Measurements from ENCODE around the gene ACSBG1.
"Not testable (repeated sequence)": the region's sequence is repeated elsewhere in the genome, so short reads cannot be mapped to it uniquely, and the experiment has no call there.

DNA sequence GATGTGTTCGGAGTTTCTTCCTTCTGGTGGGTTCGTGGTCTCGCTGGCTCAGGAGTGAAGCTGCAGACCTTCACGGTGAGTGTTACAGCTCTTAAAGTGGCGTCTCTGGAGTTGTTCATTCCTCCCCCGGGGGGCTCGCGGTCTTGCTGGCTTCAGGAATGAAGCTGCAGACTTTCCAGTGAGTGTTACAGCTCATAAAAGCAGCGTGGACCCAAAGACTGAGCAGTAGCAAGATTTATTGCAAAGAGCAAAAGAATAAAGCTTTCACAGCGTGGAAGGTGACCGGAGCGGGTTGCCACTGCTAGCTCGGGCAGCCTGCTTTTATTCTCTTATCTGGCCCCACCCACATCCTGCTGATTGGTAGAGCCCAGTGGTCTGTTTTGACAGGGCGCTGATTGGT, 11.0 kb upstream of the ACSBG1 start:
- TF ChIP-seq, protein P1, sequence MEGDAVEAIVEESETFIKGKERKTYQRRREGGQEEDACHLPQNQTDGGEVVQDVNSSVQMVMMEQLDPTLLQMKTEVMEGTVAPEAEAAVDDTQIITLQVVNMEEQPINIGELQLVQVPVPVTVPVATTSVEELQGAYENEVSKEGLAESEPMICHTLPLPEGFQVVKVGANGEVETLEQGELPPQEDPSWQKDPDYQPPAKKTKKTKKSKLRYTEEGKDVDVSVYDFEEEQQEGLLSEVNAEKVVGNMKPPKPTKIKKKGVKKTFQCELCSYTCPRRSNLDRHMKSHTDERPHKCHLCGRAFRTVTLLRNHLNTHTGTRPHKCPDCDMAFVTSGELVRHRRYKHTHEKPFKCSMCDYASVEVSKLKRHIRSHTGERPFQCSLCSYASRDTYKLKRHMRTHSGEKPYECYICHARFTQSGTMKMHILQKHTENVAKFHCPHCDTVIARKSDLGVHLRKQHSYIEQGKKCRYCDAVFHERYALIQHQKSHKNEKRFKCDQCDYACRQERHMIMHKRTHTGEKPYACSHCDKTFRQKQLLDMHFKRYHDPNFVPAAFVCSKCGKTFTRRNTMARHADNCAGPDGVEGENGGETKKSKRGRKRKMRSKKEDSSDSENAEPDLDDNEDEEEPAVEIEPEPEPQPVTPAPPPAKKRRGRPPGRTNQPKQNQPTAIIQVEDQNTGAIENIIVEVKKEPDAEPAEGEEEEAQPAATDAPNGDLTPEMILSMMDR (IDR thresholded peaks at IDR 0.05; ENCODE audit: insufficient read depth, low read length): not testable (repeated sequence)
- TF ChIP-seq GABPA, POLR2AphosphoS5 (IDR thresholded peaks at IDR 0.05; ENCODE audit: low read depth): not testable (repeated sequence)
- TF ChIP-seq, protein P2, sequence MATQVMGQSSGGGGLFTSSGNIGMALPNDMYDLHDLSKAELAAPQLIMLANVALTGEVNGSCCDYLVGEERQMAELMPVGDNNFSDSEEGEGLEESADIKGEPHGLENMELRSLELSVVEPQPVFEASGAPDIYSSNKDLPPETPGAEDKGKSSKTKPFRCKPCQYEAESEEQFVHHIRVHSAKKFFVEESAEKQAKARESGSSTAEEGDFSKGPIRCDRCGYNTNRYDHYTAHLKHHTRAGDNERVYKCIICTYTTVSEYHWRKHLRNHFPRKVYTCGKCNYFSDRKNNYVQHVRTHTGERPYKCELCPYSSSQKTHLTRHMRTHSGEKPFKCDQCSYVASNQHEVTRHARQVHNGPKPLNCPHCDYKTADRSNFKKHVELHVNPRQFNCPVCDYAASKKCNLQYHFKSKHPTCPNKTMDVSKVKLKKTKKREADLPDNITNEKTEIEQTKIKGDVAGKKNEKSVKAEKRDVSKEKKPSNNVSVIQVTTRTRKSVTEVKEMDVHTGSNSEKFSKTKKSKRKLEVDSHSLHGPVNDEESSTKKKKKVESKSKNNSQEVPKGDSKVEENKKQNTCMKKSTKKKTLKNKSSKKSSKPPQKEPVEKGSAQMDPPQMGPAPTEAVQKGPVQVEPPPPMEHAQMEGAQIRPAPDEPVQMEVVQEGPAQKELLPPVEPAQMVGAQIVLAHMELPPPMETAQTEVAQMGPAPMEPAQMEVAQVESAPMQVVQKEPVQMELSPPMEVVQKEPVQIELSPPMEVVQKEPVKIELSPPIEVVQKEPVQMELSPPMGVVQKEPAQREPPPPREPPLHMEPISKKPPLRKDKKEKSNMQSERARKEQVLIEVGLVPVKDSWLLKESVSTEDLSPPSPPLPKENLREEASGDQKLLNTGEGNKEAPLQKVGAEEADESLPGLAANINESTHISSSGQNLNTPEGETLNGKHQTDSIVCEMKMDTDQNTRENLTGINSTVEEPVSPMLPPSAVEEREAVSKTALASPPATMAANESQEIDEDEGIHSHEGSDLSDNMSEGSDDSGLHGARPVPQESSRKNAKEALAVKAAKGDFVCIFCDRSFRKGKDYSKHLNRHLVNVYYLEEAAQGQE (IDR thresholded peaks at IDR 0.05; ENCODE audit: insufficient replicate concordance, low read depth): not testable (repeated sequence)

Data from HL-60 (cell line).